ENCODE measurements around the gene EDNRA.
A peak's percentile ranks its signal among the peaks of the same experiment; 100 is the strongest.

The EDNRA gene

GRCh38 chr4:147542229-147542990 lies 61.5 kb downstream of the EDNRA start:
- H3K4me2 ChIP-seq = no peak overlapping the region
- TF ChIP-seq Cebpa-rat (IDR thresholded peaks at IDR 0.05) = no peak
- H3K9me3 ChIP-seq (replicated peaks in 1 of 11) = no peaks in the 10 kb centered on the region
- no peaks in the 10 kb centered on the region for H4K20me1 ChIP-seq
- no peak overlapping the region for H3K4me3 ChIP-seq
- H3K36me3 ChIP-seq = no peaks in the 10 kb centered on the region
- H3K27me3 ChIP-seq = no peaks in the 10 kb centered on the region
- H3K4me1 ChIP-seq = no peaks in the 10 kb centered on the region
- no peak overlapping the region for H3K9ac ChIP-seq
- no peak overlapping the region for H3K27ac ChIP-seq

- H3K4me2 ChIP-seq = no peak overlapping the region
- H3K9ac ChIP-seq = no peak overlapping the region
- H3K27ac ChIP-seq = no peak overlapping the region
- no peaks in the 10 kb centered on the region for H3K36me3 ChIP-seq
- no peaks in the 10 kb centered on the region for H4K20me1 ChIP-seq
- no peaks in the 10 kb centered on the region for H3K27me3 ChIP-seq
- no peak for TF ChIP-seq Cebpa-rat (IDR thresholded peaks at IDR 0.05)
- no peak overlapping the region for H3K4me3 ChIP-seq
- H3K9me3 ChIP-seq (replicated peaks in 1 of 11) = no peaks in the 10 kb centered on the region
- no peaks in the 10 kb centered on the region for H3K4me1 ChIP-seq
Observed at GRCh38 chr4:147543034-147543433, 62.1 kb downstream of the EDNRA start.

GRCh38 chr4:147546349-147546748 lies 65.5 kb downstream of the EDNRA start:
- Histone ChIP-seq H4K20me1 (no peaks in the 10 kb centered on the region), H3K9ac (no peak overlapping the region), H3K4me2 (no peak overlapping the region), H3K27me3 (no peaks in the 10 kb centered on the region), H3K36me3 (no peaks in the 10 kb centered on the region), H3K9me3 (replicated peaks in 1 of 11) (peaks cover 1 to 10% (median 2%) of the 10 kb centered on the region in 11 experiments; a peak in 13 of 22 replicates), H3K4me1 (0 out of 20 replicates have a peak, but pooled peaks cover 0 to 4% (median 0%) of the 10 kb centered on the region in 10 experiments), H3K27ac (no peak overlapping the region), H3K4me3 (no peak overlapping the region)
- TF ChIP-seq Cebpa-rat (IDR thresholded peaks at IDR 0.05) = no peak

- no peak overlapping the region for H3K9ac ChIP-seq
- 0 out of 20 replicates have a peak, but pooled peaks cover 0 to 4% (median 0%) of the 10 kb centered on the region in 10 experiments for H3K4me1 ChIP-seq
- no peaks in the 10 kb centered on the region for H3K36me3 ChIP-seq
- no peak overlapping the region for H3K4me3 ChIP-seq
- H4K20me1 ChIP-seq = no peaks in the 10 kb centered on the region
- no peak overlapping the region for H3K4me2 ChIP-seq
- no peak for TF ChIP-seq Cebpa-rat (IDR thresholded peaks at IDR 0.05)
- no peak overlapping the region for H3K27ac ChIP-seq
- H3K9me3 ChIP-seq (replicated peaks in 1 of 11) = peaks cover 9 to 22% (median 13%) of the 10 kb centered on the region in 11 experiments; a peak in 17 of 22 replicates
- H3K27me3 ChIP-seq = no peaks in the 10 kb centered on the region
Observed at GRCh38 chr4:147547314-147548056, 66.6 kb downstream of the EDNRA start.

GRCh38 chr4:147548256-147548655 lies 67.4 kb downstream of the EDNRA start:
- H3K9ac ChIP-seq = no peak overlapping the region
- 0 out of 20 replicates have a peak, but pooled peaks cover 0 to 4% (median 0%) of the 10 kb centered on the region in 10 experiments for H3K4me1 ChIP-seq
- no peaks in the 10 kb centered on the region for H3K27me3 ChIP-seq
- H3K36me3 ChIP-seq = no peaks in the 10 kb centered on the region
- H4K20me1 ChIP-seq = no peaks in the 10 kb centered on the region
- no peak overlapping the region for H3K4me3 ChIP-seq
- no peak overlapping the region for H3K4me2 ChIP-seq
- H3K9me3 ChIP-seq (replicated peaks in 1 of 11) = peaks cover 14 to 29% (median 19%) of the 10 kb centered on the region in 11 experiments; a peak in 17 of 22 replicates
- TF ChIP-seq Cebpa-rat (IDR thresholded peaks at IDR 0.05) = no peak
- H3K27ac ChIP-seq = no peak overlapping the region

GRCh38 chr4:147550626-147551246 lies 69.8 kb downstream of the EDNRA start:
- H3K4me2 ChIP-seq = peak overlapping the region in 1 of 11 experiments; percentile 10; a peak in 2 of 22 replicates
- H3K4me3 ChIP-seq = no peak overlapping the region
- H3K27ac ChIP-seq = no peak overlapping the region

GRCh38 chr4:147560625-147561024 lies 79.7 kb downstream of the EDNRA start:
- H3K27ac ChIP-seq = no peak overlapping the region

More at GRCh38 chr4:147550626-147551246, 69.8 kb downstream of the EDNRA start:
- H3K4me1 ChIP-seq = 0 out of 20 replicates have a peak, but pooled peaks cover 0 to 4% (median 0%) of the 10 kb centered on the region in 10 experiments
- no peak for TF ChIP-seq Cebpa-rat (IDR thresholded peaks at IDR 0.05)
- H3K9ac ChIP-seq = no peak overlapping the region
- H3K9me3 ChIP-seq (replicated peaks in 1 of 11) = peaks cover 14 to 34% (median 19%) of the 10 kb centered on the region in 11 experiments; a peak in 17 of 22 replicates
- H4K20me1 ChIP-seq = no peaks in the 10 kb centered on the region
- H3K36me3 ChIP-seq = no peaks in the 10 kb centered on the region
- H3K27me3 ChIP-seq = no peaks in the 10 kb centered on the region

GRCh38 chr4:147566762-147567161 lies 85.9 kb downstream of the EDNRA start:
- H3K4me3 ChIP-seq = no peak overlapping the region
- H3K9me3 ChIP-seq (replicated peaks in 1 of 11) = peaks cover 0 to 18% (median 10%) of the 10 kb centered on the region in 11 experiments; a peak in 6 of 22 replicates
- no peaks in the 10 kb centered on the region for H4K20me1 ChIP-seq
- no peak overlapping the region for H3K27ac ChIP-seq
- no peak overlapping the region for H3K4me2 ChIP-seq
- no peaks in the 10 kb centered on the region for H3K36me3 ChIP-seq
- H3K9ac ChIP-seq = no peak overlapping the region
- H3K4me1 ChIP-seq = no peaks in the 10 kb centered on the region
- no peaks in the 10 kb centered on the region for H3K27me3 ChIP-seq
- TF ChIP-seq Cebpa-rat (IDR thresholded peaks at IDR 0.05) = no peak

More at GRCh38 chr4:147560625-147561024, 79.7 kb downstream of the EDNRA start:
- H3K27me3 ChIP-seq = no peaks in the 10 kb centered on the region
- no peak overlapping the region for H3K9ac ChIP-seq
- no peak for TF ChIP-seq Cebpa-rat (IDR thresholded peaks at IDR 0.05)
- H3K36me3 ChIP-seq = no peaks in the 10 kb centered on the region
- no peak overlapping the region for H3K4me3 ChIP-seq
- H4K20me1 ChIP-seq = no peaks in the 10 kb centered on the region
- peaks cover 0 to 6% (median 0%) of the 10 kb centered on the region in 11 experiments; a peak in 3 of 22 replicates for H3K9me3 ChIP-seq (replicated peaks in 1 of 11)
- 0 out of 22 replicates have a peak overlapping the region, but pooled peaks of 1 of the 11 experiments have one; percentile 8 for H3K4me2 ChIP-seq
- H3K4me1 ChIP-seq = 0 out of 20 replicates have a peak, but pooled peaks cover 0 to 7% (median 0%) of the 10 kb centered on the region in 10 experiments

- Histone ChIP-seq H3K27ac (no peak overlapping the region), H3K4me3 (no peak overlapping the region), H4K20me1 (no peaks in the 10 kb centered on the region), H3K9me3 (replicated peaks in 1 of 11) (peaks cover 0 to 18% (median 10%) of the 10 kb centered on the region in 11 experiments; a peak in 6 of 22 replicates), H3K4me2 (no peak overlapping the region), H3K9ac (no peak overlapping the region), H3K36me3 (no peaks in the 10 kb centered on the region), H3K4me1 (no peaks in the 10 kb centered on the region), H3K27me3 (no peaks in the 10 kb centered on the region)
- TF ChIP-seq Cebpa-rat (IDR thresholded peaks at IDR 0.05) = no peak
Observed at GRCh38 chr4:147567276-147567675, 86.4 kb downstream of the EDNRA start.
